GDM1 (cell line): ENCODE measurements around the gene CCNY.

ENCODE experiments used
- DNase-seq: peaks from one replicate; lab custom pipeline; 2025; lab: John Stamatoyannopoulos, UW

CCNY gene

GRCh38 chr10:35486297-35486990 lies 150.1 kb downstream of the CCNY start:
- peak; percentile 7 for DNase-seq

- DNase-seq, result no peak
Observed at GRCh38 chr10:35487336-35488034, 151.2 kb downstream of the CCNY start.

GRCh38 chr10:35488228-35488627 lies 151.9 kb downstream of the CCNY start:
- no peak for DNase-seq

GRCh38 chr10:35492386-35493195 lies 156.3 kb downstream of the CCNY start:
- DNase-seq, result no peak

- no peak for DNase-seq
Observed at GRCh38 chr10:35493196-35494118, 157.1 kb downstream of the CCNY start.

- DNase-seq, result no peak
Observed at GRCh38 chr10:35495521-35496119, 159.3 kb downstream of the CCNY start.

- no peak for DNase-seq
Observed at GRCh38 chr10:35497909-35498308, 161.6 kb downstream of the CCNY start.

- DNase-seq, result no peak
Observed at GRCh38 chr10:35498693-35499092, 162.4 kb downstream of the CCNY start.

GRCh38 chr10:35501923-35502322 lies 165.6 kb downstream of the CCNY start:
- no peak for DNase-seq

- no peak for DNase-seq
Observed at GRCh38 chr10:35502692-35503091, 166.4 kb downstream of the CCNY start.

GRCh38 chr10:35503578-35503977 lies 167.3 kb downstream of the CCNY start:
- DNase-seq, result no peak

GRCh38 chr10:35504132-35504531 lies 167.8 kb downstream of the CCNY start:
- no peak for DNase-seq

GRCh38 chr10:35505241-35505873 lies 169.0 kb downstream of the CCNY start:
- no peak for DNase-seq

GRCh38 chr10:35506741-35507140 lies 170.4 kb downstream of the CCNY start:
- no peak for DNase-seq

GRCh38 chr10:35507519-35508109 lies 171.3 kb downstream of the CCNY start:
- no peak for DNase-seq

GRCh38 chr10:35508647-35509046 lies 172.3 kb downstream of the CCNY start:
- no peak for DNase-seq

GRCh38 chr10:35510891-35511290 lies 174.6 kb downstream of the CCNY start:
- no peak for DNase-seq

GRCh38 chr10:35511647-35512046 lies 175.3 kb downstream of the CCNY start:
- no peak for DNase-seq

- DNase-seq, result no peak
Observed at GRCh38 chr10:35516102-35516670, 179.9 kb downstream of the CCNY start.
